Measurements from ENCODE around the gene DPEP1. TPM values are rescaled to one million over a fixed set of nuclear protein-coding genes. Genes with fewer than 3 reads are reported as not detected.

Gene DPEP1
- total and polyA plus RNA-seq, 8 donors, result 109 to 168 (median 125) TPM

DNA sequence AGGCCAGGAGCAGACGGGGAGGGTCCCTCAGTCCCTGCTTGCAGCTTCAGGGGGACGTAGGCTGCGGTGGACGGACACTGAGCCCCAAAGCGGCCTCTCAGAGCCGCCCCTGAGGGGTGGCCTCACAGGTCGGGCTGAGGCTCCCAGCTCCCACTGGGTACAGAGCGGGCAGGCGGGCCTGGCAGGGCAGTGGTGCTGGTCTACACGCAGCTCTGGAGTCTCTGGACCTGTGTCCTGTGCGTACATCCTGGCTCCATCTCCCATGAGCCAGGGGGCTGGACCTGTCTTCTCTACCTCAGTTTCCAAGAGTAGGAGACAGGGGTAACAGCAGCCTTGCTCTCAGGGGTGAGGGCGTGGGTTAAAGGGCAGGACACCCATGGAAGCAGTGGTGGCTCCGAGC lies 1.7 kb downstream of the DPEP1 start:
- TF ChIP-seq, protein P1, sequence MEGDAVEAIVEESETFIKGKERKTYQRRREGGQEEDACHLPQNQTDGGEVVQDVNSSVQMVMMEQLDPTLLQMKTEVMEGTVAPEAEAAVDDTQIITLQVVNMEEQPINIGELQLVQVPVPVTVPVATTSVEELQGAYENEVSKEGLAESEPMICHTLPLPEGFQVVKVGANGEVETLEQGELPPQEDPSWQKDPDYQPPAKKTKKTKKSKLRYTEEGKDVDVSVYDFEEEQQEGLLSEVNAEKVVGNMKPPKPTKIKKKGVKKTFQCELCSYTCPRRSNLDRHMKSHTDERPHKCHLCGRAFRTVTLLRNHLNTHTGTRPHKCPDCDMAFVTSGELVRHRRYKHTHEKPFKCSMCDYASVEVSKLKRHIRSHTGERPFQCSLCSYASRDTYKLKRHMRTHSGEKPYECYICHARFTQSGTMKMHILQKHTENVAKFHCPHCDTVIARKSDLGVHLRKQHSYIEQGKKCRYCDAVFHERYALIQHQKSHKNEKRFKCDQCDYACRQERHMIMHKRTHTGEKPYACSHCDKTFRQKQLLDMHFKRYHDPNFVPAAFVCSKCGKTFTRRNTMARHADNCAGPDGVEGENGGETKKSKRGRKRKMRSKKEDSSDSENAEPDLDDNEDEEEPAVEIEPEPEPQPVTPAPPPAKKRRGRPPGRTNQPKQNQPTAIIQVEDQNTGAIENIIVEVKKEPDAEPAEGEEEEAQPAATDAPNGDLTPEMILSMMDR (IDR thresholded peaks at IDR 0.05), result no peak
- no peak overlapping the region for H3K27ac ChIP-seq
- intact Hi-C loops (cut with DNase I), result no loop called here
- H3K4me3 ChIP-seq, result peak overlapping the region in 2 of 4 donors; percentile 50 to 52
- ATAC-seq, result peak in 1 of 4 donors; percentile 7
- WGBS, 2 donors, result 56 to 63% methylated on average over 12 to 13 of the region's 13 CpGs
- no peaks in the 10 kb centered on the region for H3K9me3 ChIP-seq
- no peak for FAIRE-seq
- DNase-seq, result peak in 2 of 6 donors; percentile 61 to 72
- peaks cover 0 to 6% (median 3%) of the 10 kb centered on the region in 3 donors for H3K4me1 ChIP-seq
- no peaks in the 10 kb centered on the region for H3K27me3 ChIP-seq
- H3K36me3 ChIP-seq, result no peaks in the 10 kb centered on the region

DNA sequence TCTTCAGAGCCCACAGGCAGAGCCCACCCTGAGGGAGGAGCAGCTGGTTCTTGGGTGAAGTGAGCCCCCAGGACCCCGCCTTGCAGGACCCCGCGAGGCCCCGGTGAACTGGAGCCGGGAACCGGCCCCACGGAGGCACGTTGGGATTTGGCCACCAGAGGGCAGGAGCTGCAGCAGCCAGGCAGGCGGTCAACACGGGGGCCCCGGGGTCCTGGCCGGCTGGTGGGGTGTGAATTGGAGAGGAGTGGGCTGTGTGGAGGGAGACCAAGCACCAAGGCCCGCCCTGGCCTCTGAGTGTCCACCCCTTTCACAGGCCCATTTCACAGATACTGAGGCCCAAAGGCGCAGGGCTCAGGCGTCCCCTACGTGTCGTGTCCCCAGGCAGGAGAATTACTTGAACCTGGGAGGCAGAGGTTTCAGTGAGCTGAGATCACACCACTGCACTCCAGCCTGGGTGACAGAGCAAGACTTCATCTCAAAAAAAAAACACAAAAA lies 2.2 kb downstream of the DPEP1 start:
- ATAC-seq, result peak in 2 of 4 donors; percentile 33 to 49
- WGBS, 2 donors, result 25 to 38% methylated on average over 17 of the region's 17 CpGs
- no peak for FAIRE-seq
- TF ChIP-seq, protein P1 (IDR thresholded peaks at IDR 0.05), result peak; percentile 16 to 69 (median 47)
- peak in 2 of 6 donors; percentile 79 to 82 for DNase-seq
- Histone ChIP-seq H3K9me3 (no peaks in the 10 kb centered on the region), H3K4me1 (peaks cover 0 to 6% (median 3%) of the 10 kb centered on the region in 3 donors), H3K36me3 (no peaks in the 10 kb centered on the region), H3K4me3 (peak overlapping the region in 1 of 4 donors; percentile 50), H3K27me3 (no peaks in the 10 kb centered on the region), H3K27ac (no peak overlapping the region)
- intact Hi-C loops (cut with DNase I), result no loop called here

DNA sequence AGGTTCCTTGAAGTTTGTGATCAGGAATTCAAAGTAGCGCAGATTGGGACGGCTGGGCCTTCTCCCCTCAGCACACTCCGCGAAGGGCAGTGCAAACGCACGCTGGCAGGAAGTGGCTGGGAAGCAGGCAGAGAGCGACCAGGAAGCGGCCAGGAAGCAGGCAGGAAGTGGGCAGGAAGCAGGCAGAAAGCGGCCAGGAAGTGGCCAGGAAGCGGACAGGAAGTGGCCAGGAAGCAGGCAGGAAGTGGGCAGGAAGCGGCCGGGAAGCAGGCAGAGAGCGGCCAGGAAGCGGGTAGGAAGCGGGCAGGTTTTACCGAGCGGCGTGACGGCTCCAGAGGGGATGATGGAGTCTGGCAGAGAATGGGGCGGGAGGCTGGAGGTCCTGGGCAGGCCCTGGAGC lies 3.2 kb downstream of the DPEP1 start:
- FAIRE-seq (no peak), DNase-seq (no peak), ATAC-seq (no peak)
- Histone ChIP-seq H3K4me1 (peaks cover 0 to 6% (median 3%) of the 10 kb centered on the region in 3 donors), H3K9me3 (no peaks in the 10 kb centered on the region), H3K36me3 (no peaks in the 10 kb centered on the region), H3K27ac (no peak overlapping the region), H3K27me3 (no peaks in the 10 kb centered on the region), H3K4me3 (no peak overlapping the region)
- TF ChIP-seq, protein P1 (IDR thresholded peaks at IDR 0.05), result no peak
- 90 to 91% methylated on average over 20 of the region's 20 CpGs for whole genome bisulfite sequencing, 2 donors
- intact Hi-C loops (cut with DNase I), result no loop called here

DNA sequence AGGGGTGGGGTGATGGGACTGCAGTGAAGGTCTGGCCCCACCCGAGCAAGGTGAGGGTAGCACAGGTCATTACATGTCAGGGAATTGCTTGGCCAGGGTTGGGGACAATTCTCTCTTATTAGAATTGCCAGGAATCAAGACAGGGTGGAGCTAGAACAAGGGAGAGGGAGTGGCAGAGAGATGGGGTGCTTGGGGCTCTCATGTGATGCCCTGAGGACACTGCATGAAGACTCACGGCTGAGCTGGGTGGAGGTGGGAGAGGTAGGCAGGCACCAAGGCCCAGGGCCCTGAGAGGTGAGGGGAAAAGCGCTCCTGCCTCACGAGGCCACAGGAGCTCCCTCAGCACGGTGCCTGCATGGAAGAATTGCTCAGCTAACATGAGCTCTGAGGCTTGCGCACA lies 3.6 kb downstream of the DPEP1 start:
- no peak for ATAC-seq
- Histone ChIP-seq H3K9me3 (no peaks in the 10 kb centered on the region), H3K4me3 (no peak overlapping the region), H3K27me3 (no peaks in the 10 kb centered on the region), H3K36me3 (no peaks in the 10 kb centered on the region), H3K4me1 (peaks cover 0 to 6% (median 3%) of the 10 kb centered on the region in 3 donors), H3K27ac (no peak overlapping the region)
- TF ChIP-seq, protein P1 (IDR thresholded peaks at IDR 0.05), result no peak
- 76 to 77% methylated on average over 6 of the region's 6 CpGs for WGBS, 2 donors
- no peak for FAIRE-seq
- DNase-seq, result no peak
- intact Hi-C loops (cut with DNase I), result no loop called here

DNA sequence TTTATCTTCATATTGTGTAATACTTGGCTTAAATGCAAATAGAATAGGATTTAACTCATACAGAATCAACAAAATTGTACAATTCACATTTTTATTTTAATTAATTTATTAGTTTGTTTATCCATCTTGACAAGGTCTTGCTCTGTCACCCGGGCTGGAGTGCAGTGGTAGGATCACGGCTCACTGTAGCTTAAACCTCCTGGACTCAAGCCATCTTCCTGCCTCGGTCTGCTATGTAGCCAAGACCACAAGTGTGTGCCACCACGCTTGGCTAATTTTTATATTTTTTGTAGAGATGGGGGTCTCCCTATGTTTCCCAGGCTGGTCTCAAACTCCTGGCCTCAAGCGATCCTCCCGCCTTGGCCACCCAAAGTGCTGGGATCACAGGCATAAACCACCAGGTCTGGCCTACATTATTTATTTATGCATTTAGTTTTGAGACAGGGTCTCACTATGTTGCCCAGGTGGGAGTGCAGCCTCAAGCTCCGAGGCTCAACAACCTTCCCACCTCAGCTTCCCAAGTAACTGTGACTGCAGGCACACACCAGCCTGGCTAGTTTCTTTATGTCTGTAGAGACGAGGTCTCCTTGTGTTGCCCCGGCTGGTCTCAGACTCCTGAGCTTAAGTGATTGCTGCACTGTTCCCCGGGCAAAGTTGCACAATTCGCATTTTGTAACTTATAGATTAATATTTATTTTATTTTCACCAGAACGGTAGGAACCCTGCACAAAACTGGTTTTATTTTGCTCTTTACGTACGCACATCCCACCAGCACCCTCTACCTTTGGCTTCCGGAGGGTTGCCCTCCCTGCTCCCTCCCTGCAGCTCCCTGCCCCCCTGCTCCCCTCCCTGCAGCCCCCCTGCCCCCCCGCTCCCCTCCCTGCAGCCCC lies 4.9 kb downstream of the DPEP1 start:
- Histone ChIP-seq H3K9me3 (no peaks in the 10 kb centered on the region), H3K4me3 (no peak overlapping the region), H3K36me3 (no peaks in the 10 kb centered on the region), H3K27me3 (no peaks in the 10 kb centered on the region), H3K4me1 (no peaks in the 10 kb centered on the region), H3K27ac (no peak overlapping the region)
- TF ChIP-seq, protein P1 (IDR thresholded peaks at IDR 0.05), result no peak
- WGBS, 2 donors, result 68% methylated on average over 15 of the region's 16 CpGs
- intact Hi-C loops (cut with DNase I), result no loop called here
- DNase-seq, result no peak
- ATAC-seq, result no peak
- FAIRE-seq, result no peak

All from pancreas (tissue), 10 donors.